Astrocyte of the spinal cord (primary cell): ENCODE results near the gene ELMO1.

ENCODE experiments used
- DNase-seq: peaks from one replicate; pipeline ENCODE4 v3.0.0; 2011; ENCODE audit warnings: low read depth, low spot score
- H3K4me3 ChIP-seq: 2 replicates; pipeline ENCODE4 v1.5.1; 2011; ENCODE audit warnings: low read depth, mild to moderate bottlenecking, low read length, moderate library complexity
- in situ Hi-C: cut with HindIII; loops from 2 replicates; pipeline ENCODE4 v1.10.0; 2017; ENCODE audit warnings: low sequenced_read_pairs
- TF ChIP-seq, protein P1 (sequence below): IDR thresholded peaks from 2 replicates; pipeline ENCODE4 v1.5.1; 2012; ENCODE audit warnings: low read depth, mild to moderate bottlenecking, low read length, inconsistent platforms

The ELMO1 gene, protein sequence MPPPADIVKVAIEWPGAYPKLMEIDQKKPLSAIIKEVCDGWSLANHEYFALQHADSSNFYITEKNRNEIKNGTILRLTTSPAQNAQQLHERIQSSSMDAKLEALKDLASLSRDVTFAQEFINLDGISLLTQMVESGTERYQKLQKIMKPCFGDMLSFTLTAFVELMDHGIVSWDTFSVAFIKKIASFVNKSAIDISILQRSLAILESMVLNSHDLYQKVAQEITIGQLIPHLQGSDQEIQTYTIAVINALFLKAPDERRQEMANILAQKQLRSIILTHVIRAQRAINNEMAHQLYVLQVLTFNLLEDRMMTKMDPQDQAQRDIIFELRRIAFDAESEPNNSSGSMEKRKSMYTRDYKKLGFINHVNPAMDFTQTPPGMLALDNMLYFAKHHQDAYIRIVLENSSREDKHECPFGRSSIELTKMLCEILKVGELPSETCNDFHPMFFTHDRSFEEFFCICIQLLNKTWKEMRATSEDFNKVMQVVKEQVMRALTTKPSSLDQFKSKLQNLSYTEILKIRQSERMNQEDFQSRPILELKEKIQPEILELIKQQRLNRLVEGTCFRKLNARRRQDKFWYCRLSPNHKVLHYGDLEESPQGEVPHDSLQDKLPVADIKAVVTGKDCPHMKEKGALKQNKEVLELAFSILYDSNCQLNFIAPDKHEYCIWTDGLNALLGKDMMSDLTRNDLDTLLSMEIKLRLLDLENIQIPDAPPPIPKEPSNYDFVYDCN

DNA sequence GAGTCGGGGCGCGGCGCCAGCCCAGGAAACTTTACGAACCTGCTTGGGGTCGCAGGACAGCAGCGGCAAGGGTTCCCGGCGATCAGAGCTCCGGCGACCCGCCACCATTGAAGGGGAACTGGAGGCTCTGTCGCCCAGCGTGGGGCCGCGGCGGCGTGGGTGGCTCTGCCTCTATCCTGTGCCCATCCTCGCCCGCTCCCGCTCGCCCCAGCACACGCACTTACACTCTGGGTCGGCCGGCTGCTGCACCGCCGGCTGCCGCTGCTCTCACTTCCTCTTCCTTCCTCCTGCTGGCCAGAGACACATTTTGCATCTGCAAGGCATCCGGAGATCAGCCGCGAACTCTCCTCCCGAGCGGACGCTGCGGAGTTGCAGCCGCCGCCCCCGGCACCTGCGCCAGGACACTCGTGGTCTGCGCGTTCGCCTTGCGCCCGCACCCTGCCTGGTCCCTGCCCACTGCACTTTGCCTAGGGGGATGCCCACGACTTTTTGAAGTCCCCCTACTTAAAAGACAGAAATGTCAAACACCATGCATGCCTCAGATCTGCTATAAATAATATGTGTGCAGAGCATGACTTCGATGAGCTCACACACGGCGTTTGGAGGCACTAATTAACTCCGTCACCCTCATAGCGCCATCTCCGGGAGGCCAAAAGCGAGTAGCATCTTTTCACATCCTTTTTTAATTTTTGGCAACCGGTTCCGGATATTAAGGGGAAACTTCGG is at the start of gene ELMO1:
ELMO1 (minus strand) TSS at position 229 of the 726 bp plus-strand sequence. CDS start 106,174 bp downstream, outside the sequence.
- peak; percentile 22 for DNase-seq
- in situ Hi-C loops = no loop called here
- TF ChIP-seq, protein P1, sequence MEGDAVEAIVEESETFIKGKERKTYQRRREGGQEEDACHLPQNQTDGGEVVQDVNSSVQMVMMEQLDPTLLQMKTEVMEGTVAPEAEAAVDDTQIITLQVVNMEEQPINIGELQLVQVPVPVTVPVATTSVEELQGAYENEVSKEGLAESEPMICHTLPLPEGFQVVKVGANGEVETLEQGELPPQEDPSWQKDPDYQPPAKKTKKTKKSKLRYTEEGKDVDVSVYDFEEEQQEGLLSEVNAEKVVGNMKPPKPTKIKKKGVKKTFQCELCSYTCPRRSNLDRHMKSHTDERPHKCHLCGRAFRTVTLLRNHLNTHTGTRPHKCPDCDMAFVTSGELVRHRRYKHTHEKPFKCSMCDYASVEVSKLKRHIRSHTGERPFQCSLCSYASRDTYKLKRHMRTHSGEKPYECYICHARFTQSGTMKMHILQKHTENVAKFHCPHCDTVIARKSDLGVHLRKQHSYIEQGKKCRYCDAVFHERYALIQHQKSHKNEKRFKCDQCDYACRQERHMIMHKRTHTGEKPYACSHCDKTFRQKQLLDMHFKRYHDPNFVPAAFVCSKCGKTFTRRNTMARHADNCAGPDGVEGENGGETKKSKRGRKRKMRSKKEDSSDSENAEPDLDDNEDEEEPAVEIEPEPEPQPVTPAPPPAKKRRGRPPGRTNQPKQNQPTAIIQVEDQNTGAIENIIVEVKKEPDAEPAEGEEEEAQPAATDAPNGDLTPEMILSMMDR = peak; percentile 25
- H3K4me3 ChIP-seq = peak within 1 kb of the TSS; percentile 33

DNA sequence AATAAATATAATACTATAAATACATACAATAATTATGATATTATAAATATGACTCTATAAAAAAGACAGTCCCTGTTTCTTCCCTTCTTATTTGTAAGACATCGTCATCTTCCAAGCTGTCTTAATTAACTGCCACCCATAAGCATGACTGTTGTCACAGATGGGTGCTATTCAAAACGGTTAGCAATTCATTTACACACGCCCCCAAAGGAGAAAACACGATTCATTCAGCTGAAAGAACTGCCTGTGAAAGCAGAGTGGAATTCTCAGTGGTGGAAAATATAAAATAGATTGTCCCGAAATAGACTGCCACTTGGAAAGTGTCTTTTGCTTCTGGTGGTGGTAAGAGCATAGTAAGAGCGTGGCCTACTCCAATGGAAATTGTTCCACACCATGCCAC is 48.9 kb upstream of the ELMO1 start:
- DNase-seq = no peak
- in situ Hi-C loops = no loop called here
- H3K4me3 ChIP-seq = no peak overlapping the region
- TF ChIP-seq, protein P1 = no peak

DNA sequence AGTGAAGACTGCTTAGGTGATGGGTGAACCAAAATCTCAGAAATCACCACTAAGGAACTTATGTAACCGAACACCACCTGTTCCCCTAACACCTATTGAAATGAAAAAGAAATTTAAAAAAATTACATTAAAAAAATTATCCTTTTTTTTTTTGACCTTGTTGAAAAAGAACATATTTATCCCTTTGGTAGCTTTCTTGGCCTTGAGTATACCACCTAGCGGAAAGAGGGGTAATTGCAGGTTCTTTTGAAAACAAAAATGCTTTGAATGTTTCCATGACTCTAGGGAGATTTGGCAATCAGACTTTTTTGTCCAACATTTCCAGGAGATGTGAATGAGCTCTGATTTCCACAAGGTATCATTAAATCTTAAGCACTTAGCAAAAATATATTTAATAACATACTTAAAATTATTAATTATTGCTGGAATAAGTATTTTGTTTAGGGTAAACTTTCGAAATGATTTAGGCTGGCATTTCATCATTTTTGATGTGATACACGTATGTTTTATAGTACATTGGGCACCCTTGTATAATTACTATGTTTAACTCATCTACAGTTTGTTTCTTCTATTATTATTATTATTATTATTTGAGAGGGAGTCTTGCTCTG is 47.0 kb upstream of the ELMO1 start:
- DNase-seq = peak; percentile 10
- in situ Hi-C loops = no loop called here
- no peak overlapping the region for H3K4me3 ChIP-seq
- TF ChIP-seq, protein P1 = peak; percentile 59

DNA sequence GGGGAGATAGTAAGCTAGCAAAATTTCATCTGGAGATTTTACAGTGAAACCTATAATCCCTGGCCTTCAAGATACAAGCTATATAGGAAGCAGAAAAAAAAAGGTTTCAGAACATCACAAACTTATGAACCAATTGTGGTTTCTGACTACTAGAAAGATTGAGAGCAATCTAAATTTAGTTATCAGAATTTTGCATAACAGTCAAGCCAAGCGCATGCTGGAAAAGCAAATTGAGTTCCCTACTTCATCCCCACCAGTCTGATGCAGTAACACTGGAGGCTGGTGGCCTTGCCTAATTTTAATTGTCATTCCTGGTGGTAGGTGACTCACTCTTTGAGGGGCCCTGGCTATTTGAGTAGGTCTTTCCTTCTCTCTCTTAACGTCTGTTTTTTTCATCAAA is 46.3 kb upstream of the ELMO1 start:
- DNase-seq = no peak
- in situ Hi-C loops = no loop called here
- no peak overlapping the region for H3K4me3 ChIP-seq
- TF ChIP-seq, protein P1 = no peak

DNA sequence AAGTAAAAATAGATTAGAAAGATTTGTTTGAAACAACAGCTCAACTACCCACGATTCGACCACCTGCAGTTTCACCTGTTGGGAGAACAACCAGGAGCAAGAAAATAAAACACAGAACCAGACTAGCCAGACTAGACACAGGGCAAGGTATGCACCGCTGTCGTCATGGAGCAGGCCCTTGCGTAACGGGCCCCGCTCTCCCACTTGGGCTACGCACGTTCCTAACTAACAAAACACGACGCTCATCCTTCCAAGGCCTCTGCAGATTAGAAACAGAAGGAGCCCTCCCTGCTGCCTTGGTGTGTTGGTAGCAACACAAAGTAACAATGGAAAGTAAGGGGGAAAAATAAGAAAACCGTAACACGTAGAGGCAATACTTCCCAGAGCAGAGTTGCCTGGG is 45.1 kb upstream of the ELMO1 start:
- TF ChIP-seq, protein P1 = no peak

DNA sequence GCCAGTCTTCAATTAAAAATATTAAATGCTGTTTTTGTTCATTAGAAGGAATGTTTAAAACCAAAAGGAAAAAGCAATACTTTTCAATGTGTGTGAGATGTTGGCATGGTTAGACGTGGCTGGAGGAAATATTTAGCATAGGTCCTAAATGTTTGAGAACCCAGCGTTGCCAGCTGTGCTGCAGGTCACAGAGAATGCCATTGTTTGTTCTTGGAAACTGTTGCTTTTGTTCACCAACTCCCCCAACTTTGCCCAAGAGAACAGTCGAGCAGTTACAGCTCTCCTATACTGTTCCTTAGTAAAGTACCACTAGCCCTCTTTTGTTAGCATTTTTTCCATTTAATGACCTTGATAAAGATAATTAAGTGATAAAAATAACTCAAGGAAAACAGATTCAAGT is 44.5 kb upstream of the ELMO1 start:
- DNase-seq = no peak
- in situ Hi-C loops = no loop called here
- TF ChIP-seq, protein P1 = no peak
- H3K4me3 ChIP-seq = no peak overlapping the region

More for the DNA sequence above, 45.1 kb upstream of the ELMO1 start:
- no peak overlapping the region for H3K4me3 ChIP-seq
- in situ Hi-C loops = no loop called here
- no peak for DNase-seq
